ENCODE results near the gene TRAF3IP1.

Gene TRAF3IP1

GRCh38 chr2:238418999-238419546 is 98.8 kb downstream of the TRAF3IP1 start:
- no peak for TF ChIP-seq CTCF (IDR thresholded peaks at IDR 0.05; ENCODE audit: low read depth, low read length, missing control alignments)
- DNase-seq (ENCODE audit: low read depth), result no peak

GRCh38 chr2:238420442-238420841 is 100.1 kb downstream of the TRAF3IP1 start:
- no peak for TF ChIP-seq CTCF (IDR thresholded peaks at IDR 0.05; ENCODE audit: low read depth, low read length, missing control alignments)
- no peak overlapping the region for H3K4me3 ChIP-seq (ENCODE audit: low read depth, low read length)
- no peak for DNase-seq (ENCODE audit: low read depth)

More at GRCh38 chr2:238418999-238419546, 98.8 kb downstream of the TRAF3IP1 start:
- no peak overlapping the region for H3K4me3 ChIP-seq (ENCODE audit: low read depth, low read length)

GRCh38 chr2:238420878-238421694 is 100.8 kb downstream of the TRAF3IP1 start:
- DNase-seq (ENCODE audit: low read depth), result no peak
- H3K4me3 ChIP-seq (ENCODE audit: low read depth, low read length), result no peak overlapping the region
- no peak for TF ChIP-seq CTCF (IDR thresholded peaks at IDR 0.05; ENCODE audit: low read depth, low read length, missing control alignments)

- no peak overlapping the region for H3K4me3 ChIP-seq (ENCODE audit: low read depth, low read length)
- DNase-seq (ENCODE audit: low read depth), result no peak
- no peak for TF ChIP-seq CTCF (IDR thresholded peaks at IDR 0.05; ENCODE audit: low read depth, low read length, missing control alignments)
Observed at GRCh38 chr2:238421695-238422035, 101.3 kb downstream of the TRAF3IP1 start.

GRCh38 chr2:238422285-238422684 is 102.0 kb downstream of the TRAF3IP1 start:
- H3K4me3 ChIP-seq (ENCODE audit: low read depth, low read length), result no peak overlapping the region
- no peak for TF ChIP-seq CTCF (IDR thresholded peaks at IDR 0.05; ENCODE audit: low read depth, low read length, missing control alignments)
- DNase-seq (ENCODE audit: low read depth), result no peak

- no peak overlapping the region for H3K4me3 ChIP-seq (ENCODE audit: low read depth, low read length)
- no peak for DNase-seq (ENCODE audit: low read depth)
- no peak for TF ChIP-seq CTCF (IDR thresholded peaks at IDR 0.05; ENCODE audit: low read depth, low read length, missing control alignments)
Observed at GRCh38 chr2:238422940-238423339, 102.6 kb downstream of the TRAF3IP1 start.
